Tibial nerve (tissue), 3 donors: Measurements from ENCODE around the gene TSHZ2.

Experiments used
- POLR2A ChIP-seq, 2 donors: fragments of 450-650 bp; IDR thresholded peaks; one replicate each; pipeline ENCODE4 v1.6.1; 2017; ENCODE audit warnings: antibody characterized with exemption in 2 of 2, mild to moderate bottlenecking in 2 of 2, moderate library complexity in 2 of 2
- TF ChIP-seq, protein P1 (sequence below), 5 experiments: fragments of 200-600 bp in 3 of 5; fragments of 450-650 bp in 2 of 5; sonication (generic) in 3 of 5; IDR thresholded peaks; one replicate each; pipeline ENCODE4 v1.5.1; 2016 to 2019; ENCODE audit warnings: antibody characterized with exemption in 5 of 5, mild to moderate bottlenecking in 3 of 5, moderate library complexity in 2 of 5

DNA sequence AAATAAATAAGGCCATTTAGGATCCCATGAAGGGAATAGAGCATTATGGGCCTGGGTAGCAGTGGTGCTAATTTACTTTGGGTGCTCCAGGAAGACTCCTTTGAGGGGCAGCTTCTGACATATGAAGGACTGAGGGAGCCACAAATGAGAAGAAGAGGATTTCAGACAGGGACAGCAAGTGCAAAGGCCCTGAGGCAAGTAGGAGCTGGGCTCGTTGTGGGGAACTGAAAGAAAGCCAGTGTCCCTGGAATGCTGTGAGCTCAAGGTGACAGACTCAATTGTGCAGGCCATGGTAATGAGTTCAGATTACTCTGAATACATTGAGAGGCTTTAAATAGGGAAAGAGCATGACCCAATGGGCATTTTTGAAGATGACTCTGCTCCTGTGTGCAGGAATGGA, 307.6 kb downstream of the TSHZ2 start:
- TF ChIP-seq, protein P1, sequence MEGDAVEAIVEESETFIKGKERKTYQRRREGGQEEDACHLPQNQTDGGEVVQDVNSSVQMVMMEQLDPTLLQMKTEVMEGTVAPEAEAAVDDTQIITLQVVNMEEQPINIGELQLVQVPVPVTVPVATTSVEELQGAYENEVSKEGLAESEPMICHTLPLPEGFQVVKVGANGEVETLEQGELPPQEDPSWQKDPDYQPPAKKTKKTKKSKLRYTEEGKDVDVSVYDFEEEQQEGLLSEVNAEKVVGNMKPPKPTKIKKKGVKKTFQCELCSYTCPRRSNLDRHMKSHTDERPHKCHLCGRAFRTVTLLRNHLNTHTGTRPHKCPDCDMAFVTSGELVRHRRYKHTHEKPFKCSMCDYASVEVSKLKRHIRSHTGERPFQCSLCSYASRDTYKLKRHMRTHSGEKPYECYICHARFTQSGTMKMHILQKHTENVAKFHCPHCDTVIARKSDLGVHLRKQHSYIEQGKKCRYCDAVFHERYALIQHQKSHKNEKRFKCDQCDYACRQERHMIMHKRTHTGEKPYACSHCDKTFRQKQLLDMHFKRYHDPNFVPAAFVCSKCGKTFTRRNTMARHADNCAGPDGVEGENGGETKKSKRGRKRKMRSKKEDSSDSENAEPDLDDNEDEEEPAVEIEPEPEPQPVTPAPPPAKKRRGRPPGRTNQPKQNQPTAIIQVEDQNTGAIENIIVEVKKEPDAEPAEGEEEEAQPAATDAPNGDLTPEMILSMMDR (IDR thresholded peaks at IDR 0.05): no peak
- TF ChIP-seq POLR2A (IDR thresholded peaks at IDR 0.05): no peak
